Right renal pelvis (tissue), 4 donors: ENCODE measurements around the gene ARPP21. TPM values are rescaled to one million over a fixed set of nuclear protein-coding genes. Genes with fewer than 3 reads are reported as not detected.

ENCODE experiments used
- DNase-seq, 4 donors: peaks; one replicate each; pipeline ENCODE4 v3.0.0-alpha.2; 2013; ENCODE audit warnings: low read depth in 4 of 4, low spot score in 3 of 4, missing footprints in 1 of 4
- polyA plus RNA-seq, 4 donors: library from polyadenylated mRNA; unstranded; fragments of 120-200 nt; gene quantifications; one replicate each; pipeline ENCODE4 v1.2.1, GENCODE V29; 2013; ENCODE audit not compliant: insufficient read length in 4 of 4

Gene ARPP21
- polyA plus RNA-seq, 4 donors = 0.99 to 1.7 (median 1.3) TPM

DNA sequence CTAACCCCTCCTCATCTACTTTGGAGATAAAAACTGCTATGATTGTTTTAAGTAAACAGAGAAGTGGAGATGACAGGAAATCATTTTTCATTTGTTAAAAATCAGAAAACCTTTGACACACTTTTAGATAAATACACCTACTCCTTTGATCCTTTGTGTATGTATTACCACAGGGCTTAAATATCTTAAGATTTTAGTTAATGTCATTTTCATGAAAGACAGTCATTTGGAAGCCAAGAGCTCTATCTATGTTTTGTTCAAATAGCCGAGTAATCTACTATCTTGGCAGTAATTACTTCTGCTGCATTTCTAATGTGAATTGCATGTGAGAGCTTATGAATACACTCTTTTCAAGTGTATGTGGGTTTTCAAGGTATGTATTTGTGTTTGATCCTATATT, 2.0 kb downstream of the ARPP21 start:
- no peak for DNase-seq

DNA sequence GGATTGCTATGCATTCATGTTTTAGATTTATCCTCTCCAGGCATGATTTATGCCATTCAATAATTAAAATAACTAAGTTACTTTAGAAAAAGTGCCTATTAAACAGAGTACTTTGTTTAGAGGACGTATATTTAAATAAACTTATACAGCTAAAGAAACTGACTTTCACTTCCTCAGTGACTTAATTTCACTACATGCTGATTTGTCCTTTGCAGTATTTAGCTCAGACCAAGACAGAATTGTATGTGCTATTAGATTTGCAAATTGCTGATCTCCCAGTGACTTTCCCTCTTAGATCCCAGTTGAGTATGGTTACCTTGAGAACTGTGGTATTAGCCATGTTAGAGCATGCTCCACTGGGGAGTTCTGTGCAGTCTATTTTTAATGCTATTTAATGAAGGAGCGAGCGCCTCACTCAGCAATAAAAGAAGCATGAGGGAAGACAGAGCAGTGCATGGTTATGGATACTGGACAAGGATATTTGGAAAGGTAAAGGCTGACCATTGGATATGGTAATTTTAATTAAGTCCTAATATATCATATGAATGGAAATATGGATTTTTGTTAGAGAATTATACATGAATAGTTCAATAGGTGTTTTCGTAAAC, 2.7 kb downstream of the ARPP21 start:
- no peak for DNase-seq

DNA sequence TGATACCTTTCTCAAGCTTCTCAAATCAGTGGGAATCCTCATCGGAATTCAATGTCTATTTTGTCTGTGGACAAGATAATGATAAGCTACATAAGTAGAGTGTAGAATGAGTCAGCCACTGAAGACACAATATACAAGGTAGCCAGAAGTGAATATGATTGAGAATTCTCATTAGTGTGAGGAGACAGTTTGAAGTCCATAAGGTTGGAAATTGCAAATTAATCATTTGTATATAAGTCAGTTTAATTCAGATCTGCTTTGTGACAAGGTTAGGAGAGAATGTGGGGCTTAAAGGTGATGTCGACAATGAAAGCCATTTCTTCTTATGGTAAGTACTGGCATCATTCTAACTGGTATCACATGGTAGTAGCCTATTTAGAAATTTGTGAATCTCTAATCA, 4.2 kb downstream of the ARPP21 start:
- DNase-seq = no peak

DNA sequence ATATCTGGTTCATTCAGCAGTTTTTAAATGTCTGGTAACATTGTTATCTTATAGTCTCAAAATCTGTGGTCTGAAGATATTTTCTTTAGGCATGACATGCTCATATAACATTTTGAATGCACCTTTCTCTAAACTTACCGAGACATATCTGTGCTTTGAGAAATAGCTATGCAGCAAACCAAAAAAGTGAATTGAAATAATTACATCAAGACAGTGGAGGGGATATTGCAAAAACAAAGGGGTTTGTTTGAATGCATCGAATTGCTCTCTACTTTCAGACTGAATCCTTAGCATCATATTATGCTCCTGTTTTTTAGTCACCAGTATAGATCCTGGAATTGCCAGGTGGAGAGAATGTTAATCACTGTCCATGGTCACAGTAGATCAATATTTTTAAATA, 5.1 kb downstream of the ARPP21 start:
- no peak for DNase-seq

DNA sequence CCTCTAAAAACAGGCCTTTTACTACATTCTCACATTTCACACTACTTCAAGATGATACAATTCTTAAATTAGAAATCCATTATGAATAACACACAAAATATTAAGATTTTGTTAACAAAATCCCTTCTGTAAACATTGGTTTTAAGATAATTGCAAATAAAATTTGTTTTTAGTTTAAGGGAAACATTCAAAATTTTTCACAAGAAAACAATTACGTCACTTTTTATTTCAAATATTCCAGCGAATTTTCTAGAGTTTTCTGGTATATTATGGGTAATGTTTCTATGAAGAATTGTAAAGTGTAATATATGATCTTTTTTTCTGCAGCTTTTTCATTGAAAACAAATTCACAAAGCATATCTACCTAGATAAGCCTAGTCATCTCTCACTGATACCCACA, 5.9 kb downstream of the ARPP21 start:
- no peak for DNase-seq

DNA sequence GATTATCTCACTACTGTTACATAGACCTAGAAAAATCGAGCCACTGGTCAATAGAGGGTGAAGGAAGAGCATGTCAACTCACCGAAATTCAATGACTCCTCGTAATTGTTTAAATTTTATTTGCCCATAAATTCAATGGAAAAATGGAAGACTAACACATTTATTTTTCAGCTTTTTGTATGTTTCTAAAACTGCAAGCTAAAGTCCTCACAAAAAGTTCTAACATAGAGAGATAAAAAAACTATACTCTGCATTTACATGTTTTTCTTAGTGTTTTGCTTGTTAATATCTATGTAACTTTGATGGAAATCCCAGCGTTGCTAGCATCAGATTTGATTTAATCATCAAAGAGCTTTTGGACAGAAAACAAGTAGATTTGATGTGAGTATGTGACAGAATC, 6.8 kb downstream of the ARPP21 start:
- DNase-seq = no peak

DNA sequence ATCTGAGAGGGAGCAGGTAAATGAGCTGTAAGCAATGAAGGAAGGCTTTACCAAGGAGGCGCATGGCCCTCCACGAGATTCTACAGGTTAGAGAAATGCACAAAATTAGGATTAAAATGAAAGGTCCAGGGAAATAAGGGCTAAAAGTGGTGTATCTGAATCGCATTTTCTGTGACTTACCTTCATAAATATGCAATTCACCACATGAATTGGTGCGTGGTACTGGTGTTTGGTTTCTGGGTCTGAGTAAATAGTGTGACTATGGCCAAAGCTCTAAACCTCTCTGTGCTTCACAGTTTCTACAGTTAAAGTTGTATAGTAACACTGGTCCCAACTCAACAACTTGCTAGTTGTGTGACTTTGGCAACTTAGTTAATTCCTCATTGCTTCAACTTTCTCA, 8.1 kb downstream of the ARPP21 start:
- DNase-seq = no peak

DNA sequence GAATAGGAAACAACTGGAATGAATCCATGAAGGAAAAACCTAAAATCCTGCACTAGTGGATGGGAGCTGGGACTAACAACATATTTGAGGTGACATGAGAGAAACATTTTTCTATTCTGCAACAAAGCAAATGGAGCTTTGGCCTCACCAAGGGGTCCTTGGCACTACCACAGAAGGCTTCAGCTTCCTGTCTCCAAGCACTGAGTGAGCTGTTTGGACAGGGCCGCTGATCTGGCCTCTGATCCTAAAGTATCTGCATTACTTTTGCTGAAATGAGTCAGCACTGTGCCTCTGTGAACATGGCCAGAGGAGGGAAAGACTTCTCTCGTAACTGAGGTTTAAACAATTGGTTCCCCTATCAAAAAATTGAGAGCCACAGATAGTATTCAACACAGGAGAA, 9.0 kb downstream of the ARPP21 start:
- DNase-seq = no peak

DNA sequence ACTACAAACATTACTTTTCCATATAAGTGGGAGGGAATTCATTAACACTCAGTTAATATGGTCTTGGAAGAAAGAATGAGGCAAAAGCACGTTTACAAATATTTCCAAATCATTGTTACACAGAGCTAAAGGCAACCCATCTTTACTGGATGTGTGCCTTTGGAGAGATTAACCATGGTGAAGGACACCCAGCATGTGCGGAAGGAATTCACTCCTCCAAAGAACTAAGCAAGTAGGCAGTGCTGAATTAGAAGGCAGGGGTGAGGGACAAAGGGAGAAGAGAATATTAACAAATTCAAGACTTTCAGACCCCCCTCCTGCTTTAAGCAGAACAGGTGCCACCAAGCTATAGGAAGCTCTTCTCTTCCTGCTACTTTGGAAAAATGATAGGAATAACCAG, 10.1 kb downstream of the ARPP21 start:
- DNase-seq = no peak

DNA sequence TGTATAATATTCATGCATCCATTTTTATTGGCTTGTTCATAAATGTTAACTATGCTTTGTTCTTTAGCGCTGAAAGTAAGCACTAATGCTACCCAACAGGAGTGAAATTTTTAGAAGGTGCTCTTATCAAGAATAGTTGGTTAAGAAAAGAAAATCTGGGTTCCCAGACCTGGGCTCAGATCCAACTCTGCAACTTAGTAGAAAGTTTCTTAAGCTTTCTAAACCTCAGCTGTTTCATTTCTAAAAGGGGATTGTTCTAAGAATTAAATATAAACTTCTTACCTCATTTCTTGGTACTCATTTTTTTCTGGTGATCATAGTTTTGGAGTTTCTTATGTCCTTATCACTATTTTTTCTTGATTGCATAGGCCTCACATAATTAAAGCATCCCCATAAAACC, 12.1 kb downstream of the ARPP21 start:
- DNase-seq = no peak

DNA sequence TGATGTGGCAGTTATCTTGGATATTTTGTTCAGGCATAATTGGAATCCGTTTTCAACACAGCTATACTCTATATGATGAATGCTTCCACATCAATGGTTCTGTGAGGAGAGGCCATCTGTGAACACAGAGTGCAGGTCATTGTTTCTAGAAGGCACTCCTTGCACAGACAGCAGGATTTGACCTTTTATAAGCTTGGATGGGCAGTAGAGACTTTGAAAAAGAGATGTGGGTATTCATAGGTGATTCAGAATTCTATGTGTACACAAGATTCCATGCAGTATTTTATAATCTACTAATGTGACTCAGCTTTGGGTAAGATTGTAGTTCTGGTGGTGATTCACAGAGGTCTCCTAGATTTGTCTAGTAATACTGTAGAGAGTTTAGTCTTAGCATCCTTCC, 12.5 kb downstream of the ARPP21 start:
- no peak for DNase-seq

DNA sequence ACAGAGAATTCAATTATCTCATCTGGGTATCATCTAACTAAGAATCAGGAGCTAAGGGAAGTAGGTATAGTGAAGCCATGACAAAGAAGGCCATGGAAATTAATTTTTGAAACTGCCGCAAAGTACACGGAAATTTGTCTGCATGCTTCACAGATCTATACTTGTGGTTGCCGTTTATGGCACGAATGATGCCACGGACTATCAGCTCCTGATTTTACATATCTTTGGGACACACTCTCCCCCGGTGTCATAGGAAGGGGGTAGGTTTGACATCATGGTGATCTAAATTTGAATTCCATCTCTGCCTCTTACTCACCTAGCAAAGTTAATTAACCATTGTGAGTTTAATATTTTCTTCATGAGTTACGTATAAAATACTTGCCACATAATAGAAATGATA, 14.0 kb downstream of the ARPP21 start:
- DNase-seq = no peak

DNA sequence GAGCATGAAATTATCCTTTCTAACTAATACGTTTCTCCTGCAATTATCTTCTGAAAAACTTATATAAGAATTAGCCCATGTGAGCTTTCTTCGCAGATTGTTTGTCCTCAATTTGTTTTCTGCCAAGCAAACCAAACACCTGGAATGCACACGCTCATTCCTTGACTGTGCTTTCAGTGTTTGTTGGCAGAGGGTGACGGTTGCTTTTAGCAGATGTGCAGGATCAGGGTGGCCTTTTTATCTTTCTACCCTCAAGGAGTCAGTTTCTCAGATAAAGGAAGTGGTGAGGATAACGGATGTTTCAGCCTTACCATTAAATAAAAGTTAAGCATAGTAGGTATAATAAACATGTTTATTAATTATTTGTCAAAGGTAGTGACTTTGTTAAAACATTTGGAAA, 15.2 kb downstream of the ARPP21 start:
- no peak for DNase-seq

DNA sequence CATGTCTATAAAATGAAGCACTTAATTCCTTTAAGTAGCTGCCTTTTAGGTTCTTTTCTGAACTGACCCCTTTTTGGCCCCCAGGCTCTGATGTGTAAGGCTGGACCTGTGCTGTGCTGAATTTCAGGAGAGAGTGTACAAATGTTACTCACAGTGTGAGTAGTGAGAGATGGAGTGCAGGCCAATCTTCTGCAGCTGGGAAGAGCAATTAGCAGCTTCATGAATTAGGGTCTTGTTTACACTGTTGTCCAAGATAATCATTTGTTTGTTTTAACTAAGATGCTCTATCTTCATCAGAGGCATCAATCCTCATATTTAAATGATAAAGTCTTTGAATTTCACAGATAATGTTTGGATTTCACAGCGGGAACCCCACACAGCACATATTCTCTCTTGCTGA, 19.4 kb downstream of the ARPP21 start:
- DNase-seq = no peak

DNA sequence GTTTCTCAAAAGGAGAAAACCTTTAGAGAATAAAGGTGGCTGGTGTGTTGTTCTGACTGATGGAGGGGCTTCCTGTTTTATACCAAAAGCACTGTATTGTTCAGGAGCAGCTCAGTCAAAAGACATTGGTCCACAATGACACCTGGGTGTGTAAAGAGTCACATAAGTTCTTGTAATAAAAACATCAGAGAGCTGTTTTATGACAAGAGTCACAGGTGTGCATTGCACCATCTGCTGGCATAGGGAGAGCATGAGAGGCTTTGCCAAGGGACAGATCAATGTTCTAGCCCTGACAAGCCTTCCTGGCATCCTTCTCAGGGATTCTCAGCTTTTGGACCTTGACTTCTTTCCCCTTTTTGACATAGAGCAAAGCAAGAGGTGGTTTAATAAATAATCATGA, 20.4 kb downstream of the ARPP21 start:
- no peak for DNase-seq

DNA sequence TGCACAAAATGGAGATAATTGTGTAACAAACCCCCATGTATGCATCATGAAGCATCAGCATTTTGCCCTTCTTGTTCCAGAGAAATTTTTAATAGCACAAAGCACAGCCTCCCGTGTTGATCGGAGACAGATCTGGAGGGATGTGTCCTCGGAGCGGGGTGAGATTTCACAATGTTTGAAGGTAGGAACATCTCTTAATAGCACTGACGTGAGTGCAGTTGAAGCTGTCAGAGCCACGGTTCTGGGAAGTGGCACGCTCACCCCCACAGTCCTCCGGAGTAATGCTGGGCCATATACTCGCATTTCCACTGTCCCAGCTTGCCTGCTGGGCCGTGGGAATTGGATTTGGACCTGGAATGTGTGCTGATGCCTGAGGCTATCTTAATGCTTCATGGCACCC, 24.1 kb downstream of the ARPP21 start:
- no peak for DNase-seq

DNA sequence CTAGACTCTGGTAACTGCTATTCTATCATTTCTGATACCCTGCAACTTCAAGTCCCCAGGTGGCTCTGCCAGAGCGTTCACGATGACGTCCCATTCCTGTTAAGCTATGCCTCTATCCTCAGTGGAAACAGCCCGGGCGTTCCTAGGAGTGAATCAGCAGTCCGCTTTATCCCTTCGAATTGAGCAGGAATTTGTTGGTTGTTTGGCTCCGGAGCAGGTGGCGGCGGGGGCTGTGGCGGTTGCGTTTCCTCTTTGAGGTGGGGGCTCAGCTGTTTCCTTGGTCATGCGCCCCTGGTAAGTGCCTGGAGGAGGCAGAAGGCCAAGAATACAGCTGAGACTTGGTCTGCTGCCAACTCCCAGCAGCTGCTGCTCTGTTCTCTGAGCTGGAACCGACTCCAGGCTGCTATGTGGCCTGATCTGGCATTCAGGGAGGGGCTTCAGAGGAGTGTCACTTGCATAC, 25.2 kb downstream of the ARPP21 start:
- DNase-seq = peak; percentile 74 to 84 (median 81)

DNA sequence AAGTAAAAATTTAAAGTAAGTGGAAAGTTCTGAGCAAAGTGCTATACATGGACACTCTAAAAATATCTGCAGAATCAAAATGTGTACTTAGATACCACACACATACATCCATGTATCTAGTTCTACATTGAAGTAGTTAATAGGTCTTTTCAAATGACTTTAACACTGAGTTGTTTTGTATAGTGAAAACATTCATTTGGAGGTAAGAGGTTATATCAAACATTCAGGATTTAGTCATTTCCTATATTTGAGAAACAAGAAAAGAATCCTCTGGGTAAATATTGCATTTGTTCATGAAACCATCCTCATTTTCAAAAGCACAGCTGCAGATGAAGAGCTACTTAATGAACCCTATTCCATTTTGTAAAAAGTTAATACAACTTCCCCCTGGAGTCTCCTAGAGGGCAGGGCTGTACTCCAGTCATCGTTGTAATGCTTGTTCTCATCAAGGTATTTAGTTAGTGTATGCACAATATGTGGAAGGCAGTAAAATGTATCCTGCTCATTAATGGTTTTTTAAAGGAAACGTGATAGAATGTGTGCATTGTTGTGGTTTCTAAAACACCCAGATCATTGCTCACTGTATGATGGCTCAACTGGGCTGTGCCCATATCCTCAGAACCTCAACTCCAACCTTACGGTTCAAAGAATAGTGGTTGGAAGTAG, 26.2 kb downstream of the ARPP21 start:
- DNase-seq = no peak

DNA sequence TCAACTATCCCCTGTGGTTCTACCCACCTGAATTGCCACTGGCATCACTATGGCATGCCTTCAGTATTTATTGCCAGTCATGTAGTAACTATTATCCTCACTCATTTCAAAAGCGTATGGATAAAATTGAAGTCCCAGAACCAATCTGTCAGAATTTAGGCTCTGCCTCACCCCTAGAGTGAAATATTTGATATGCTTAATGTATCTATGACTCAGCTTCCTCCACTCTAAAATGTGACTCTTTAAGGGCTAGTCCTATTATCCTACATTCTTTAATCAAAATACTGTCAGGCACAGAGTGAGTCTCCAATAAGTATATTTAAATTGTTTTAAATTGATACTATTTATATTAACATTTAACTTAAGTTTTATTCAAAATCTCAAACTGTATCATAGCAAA, 27.6 kb downstream of the ARPP21 start:
- DNase-seq = no peak

DNA sequence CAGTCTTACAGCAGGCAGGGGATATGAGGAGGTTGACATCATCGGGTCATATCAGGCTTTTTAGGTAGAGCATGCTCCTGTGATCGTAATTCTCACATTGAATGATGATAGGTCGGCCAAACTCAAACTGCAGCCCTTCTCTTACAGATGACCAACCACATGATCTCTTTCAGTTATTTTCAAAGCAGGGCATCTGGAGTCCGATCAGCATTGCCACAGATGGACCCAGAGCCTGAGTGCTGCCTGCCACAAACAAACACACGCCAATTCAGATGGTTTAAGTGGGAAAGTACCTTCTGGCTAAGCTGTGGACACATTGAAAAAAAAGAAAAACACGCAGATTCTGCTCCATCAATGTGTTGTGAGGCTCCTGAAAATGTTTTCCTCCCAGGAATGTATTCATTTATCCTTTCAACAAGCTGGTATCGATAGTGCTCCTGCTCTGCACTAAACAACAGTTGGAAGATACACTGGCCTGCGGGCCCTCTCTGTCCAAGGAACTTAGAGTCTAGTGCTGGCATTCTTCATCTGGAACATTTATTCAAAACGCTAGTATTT, 31.2 kb downstream of the ARPP21 start:
- DNase-seq = no peak

DNA sequence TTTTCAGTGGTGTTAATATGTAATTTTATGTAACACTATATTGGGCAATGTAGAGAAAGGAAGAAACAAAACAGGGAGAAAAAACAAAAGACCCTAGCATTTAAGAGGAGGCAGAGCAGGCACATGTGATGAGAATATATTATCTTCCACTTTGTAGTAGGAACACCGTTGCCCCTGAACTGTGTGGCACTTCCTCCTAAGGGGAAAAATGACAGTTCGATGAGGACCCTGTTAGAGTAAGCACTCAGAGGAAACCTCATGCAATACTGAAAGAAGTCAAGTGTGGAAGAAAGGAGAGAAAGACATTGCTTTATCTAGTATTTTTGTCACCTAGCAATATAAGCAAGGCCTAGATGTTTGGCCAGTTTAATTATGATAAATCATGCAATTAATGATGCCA, 32.2 kb downstream of the ARPP21 start:
- no peak for DNase-seq

DNA sequence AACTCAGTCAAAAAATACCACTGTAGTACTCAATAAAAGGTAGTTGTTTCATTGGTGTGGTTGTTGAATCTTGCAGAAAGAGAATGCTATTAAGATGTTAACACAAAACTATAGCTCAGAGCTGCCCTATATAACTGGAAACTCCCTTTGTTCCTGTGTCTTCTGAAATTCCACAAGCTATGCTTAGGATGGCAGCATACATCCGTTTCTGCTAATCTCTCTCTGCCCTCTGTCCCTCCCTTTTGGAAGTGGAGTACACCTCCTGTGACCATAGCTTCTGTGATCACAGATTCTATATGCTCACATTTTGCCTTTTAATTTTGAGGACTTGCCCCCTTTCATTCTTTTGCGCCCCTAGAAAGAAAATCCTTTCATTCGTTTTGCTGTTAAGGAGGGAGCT, 33.7 kb downstream of the ARPP21 start:
- DNase-seq = no peak
